ENCODE results near the gene PCGF3.

GRCh38 chr4:708631-708933, 3.0 kb downstream of the PCGF3 start:
- TF ChIP-seq CTCF (IDR thresholded peaks at IDR 0.05) (no peak), POLR2A (IDR thresholded peaks at IDR 0.05) (no peak)

All from uterus (tissue), 2 donors.